GM18502 (cell line): ENCODE data around the gene PIGT.
"Not testable (repeated sequence)": the region's sequence is repeated elsewhere in the genome, so short reads cannot be mapped to it uniquely, and the experiment has no call there.

ENCODE experiments used
- ATAC-seq: cut with Tn5 transposase; IDR thresholded peaks from one replicate; pipeline ENCODE4 v1.9.1; 2021; ENCODE audit warnings: mild to moderate bottlenecking; ENCODE audit not compliant: unreplicated experiment, poor library complexity

PIGT gene

DNA sequence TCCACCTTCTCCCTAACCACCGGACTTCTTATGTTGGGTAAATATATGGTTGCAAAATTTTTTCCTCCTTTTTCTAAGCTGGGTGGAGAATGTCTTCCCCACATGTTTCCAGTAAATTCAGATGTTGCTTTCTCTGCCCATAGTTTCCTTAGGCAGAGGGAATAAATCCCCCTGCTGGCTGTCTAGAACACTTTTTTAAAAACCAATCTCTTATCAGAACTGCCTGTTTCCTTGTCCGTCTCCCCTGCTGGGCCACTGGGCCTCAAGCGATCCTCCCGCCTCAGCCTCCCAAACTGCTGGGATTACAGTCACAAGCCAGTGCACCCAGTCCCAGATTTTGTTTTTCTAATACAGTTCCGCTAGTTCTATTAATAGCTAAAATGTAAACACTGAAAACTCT is 43.7 kb downstream of the PIGT start:
- ATAC-seq = no peak

DNA sequence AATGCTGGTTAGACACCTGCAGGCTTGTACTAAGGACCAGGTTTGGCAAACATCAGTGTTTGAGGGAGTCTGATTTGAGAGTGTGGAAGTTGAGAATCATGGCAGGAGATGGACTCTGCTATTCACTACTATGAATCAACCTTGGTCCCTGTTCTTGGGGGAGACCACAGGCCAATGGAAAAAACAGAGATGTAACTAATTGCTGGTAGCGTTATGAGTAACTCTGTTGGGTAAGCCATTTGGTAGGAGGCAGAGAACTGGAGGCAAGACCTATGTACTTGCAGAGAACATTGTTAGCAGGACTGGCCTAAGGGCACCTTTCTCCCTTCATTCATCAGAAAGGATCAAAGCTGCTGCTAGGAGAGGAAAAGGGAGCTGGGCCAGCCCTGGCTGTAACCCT is 45.3 kb downstream of the PIGT start:
- no peak for ATAC-seq

DNA sequence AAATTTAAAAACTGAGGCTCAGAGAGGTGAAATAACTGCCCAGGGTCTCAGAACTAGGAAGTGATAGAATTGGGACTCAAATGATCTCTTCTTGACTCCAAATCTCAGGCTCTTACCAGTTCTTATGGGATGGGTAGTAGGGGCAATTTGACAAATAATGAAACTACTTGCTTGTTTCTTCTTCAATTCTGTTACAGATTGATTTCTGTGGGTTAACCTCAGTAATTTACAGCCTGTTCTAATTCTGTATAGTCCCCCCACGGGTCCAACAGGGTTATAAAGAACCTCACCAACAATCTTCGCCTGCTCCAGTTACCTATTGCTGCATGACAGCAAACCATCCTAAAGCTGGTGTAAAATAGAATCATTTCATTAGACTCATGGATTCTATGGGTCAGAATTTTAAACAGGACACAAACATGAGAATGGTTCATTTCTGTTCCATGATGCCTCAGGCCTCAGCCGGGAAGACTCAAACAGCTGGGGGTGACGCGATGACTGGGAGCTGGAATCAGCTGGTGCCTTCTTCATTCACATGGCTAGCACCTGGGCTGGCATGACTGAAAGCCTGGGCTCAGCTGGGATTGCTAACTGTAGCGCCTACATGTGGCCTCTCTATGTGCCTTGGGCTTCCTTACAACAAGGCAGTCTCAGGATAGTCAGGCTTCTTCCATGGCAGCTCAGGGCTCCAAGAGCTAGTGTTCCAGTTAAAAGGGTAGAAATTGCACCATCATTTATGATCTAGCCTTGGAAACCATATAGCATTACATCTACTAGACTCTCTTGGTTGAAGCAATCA is 47.0 kb downstream of the PIGT start:
- ATAC-seq = no peak

DNA sequence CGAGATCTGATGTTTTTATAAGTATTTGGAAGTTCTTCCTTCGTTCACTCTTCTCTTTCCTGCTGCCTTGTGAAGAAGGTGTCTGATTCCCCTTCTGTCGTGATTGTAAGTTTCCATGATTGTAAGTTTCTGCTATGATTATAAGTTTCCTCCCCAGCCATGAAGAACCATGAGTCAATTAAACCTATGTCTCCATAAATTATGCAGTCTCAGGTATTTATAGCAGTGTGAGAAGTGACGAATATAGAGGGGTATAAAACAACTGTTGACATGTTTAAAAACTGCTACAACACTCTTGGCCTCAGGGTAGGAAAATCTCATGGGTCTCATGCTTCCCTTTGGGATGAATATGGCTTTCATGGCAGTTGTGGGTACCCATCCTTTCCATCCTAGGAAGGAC is 47.8 kb downstream of the PIGT start:
- no peak for ATAC-seq

DNA sequence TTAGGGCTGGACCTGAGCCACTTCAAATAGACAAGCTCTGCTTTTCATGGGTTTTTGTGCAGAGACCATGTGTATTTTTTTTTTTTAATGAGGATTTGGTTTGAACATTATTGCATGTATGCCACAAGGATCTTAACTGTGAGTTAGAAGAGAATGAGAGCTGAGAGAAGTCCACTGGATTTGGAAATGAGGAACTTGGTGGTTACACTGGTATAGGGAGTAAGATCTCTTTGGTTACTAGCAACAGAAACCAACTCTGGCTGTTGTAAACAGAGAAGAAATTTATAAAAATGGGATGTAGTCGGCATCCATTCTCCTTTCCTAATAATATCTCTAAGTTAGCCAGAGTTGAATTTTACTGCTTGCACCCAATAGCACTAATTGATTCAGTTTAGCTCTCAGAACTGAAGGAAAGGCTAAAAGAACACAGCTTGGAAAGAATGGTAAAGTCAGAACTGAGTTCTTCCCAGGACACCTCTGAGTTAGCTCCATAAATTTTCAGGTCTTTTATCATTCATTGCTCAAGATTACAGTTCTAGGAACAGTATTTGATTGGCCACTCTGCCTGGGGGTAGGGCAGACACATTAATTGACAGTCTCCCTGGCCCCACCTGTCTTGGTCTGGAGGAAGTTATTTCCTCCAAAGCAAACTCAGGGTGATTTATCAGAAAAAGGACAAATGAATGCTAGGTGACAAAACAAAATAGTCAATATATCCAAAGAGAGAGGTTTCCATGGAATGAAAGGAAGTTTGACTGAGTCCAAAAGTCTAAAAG is 49.7 kb downstream of the PIGT start:
- no peak for ATAC-seq

DNA sequence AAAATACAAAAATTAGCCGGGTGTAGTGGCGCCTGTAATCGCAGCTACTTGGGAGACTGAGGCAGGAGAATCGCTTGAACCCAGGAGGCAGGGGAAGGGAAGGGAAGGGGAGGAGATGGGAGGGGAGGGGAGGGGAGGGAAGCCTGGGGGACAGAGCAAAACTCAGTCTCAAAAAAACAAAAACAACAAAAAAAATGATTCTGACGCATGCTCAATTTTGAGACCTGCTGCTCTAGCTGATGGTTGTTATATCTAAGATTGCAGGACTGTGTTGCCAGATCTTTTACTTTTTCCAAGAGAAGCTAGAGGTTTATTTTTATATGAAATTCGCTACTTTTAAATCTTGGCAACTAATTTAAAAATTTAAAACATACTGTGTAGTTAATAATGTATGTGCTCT is 51.2 kb downstream of the PIGT start:
- ATAC-seq = no peak

DNA sequence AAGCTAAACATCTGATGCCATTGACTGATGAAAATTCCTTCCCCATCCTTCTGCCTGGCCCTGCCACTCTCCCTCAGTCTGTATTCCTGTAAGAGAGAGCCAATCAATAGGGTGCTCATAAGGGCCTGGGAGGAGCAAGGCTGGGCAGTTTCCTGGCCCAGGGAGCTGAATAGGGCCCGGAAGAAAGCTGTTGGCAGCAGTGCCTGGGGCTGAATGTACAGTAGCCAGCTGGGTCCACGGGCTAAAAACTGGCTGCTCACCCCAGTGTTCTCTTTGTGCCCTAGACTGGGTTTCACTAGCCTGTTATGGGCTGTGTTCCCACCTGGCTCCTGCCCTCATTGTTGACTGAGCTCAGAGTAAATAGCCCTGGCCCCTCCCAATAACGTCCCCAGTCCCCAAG is 51.9 kb downstream of the PIGT start:
- no peak for ATAC-seq

DNA sequence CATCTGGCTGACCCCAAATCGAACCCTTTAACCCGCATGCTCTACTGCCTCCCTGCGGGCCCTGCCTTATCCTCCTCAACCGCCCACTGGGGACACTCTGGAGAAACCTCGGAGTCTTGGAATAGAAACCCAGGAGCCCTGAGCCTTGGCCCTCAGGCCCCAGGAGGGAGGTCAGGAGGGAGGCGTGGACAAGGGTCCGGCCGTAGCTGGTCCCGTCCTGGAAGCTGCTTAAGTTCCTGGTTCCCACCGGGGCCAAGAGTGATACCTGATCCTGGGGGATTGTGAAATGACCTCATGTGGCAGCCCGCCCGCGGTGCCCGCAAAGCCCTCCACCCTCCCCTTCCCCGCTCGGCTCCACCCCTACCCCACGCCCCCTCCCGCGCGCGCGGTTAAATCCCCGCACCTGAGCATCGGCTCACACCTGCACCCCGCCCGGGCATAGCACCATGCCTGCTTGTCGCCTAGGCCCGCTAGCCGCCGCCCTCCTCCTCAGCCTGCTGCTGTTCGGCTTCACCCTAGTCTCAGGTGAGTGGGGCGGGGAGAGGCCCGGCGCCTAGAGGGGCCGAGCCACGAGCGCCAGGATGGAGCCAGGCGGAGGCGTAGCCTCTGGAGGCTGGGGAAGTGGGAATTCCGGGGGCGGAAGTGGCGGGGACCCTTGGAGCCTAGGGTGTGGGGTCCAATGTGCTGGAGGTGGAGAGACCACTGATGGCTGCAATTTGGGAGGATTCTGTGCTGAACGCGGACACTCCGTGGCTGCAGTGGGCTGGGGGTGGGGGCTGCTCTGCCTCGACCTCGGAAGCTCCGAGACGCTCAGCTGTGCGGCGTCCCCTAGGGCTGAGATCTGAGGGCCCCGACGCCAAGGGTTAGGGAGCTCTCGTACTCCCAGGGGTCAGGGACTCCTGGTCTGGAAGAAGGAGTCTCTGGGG is 53.7 kb downstream of the PIGT start, which contains the start of gene WFDC2:
TSS of gene WFDC2 (plus strand) at position 418 of the 926 bp plus-strand sequence. CDS start at position 447, 29 bp downstream.
- no peak for ATAC-seq

DNA sequence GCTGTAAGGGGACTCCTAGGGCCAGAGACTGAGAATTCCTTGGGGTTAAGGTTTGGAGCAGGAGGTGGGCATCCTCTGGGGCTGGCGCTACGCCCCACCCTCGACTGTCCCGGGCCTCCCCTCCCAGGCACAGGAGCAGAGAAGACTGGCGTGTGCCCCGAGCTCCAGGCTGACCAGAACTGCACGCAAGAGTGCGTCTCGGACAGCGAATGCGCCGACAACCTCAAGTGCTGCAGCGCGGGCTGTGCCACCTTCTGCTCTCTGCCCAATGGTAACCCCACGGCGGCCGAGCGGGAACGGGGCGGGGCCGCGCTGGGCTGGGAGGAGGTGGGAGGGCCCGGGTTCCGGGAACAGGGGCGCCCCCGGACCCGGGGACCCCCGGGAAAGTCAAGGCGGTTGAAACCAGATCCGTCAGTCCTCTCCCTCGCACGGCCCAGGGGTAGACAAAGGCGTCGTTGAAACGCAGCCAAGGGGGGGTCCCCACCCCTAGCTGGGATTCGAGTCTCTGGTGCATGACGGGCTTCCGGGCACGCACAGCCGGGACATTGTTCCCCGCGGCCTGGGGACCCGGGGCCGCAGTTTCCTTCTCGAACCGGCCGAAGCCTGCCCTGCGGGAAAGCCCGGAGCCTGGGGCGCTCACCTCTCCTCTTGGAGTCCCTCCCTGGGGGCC is 54.5 kb downstream of the PIGT start:
- no peak for ATAC-seq

DNA sequence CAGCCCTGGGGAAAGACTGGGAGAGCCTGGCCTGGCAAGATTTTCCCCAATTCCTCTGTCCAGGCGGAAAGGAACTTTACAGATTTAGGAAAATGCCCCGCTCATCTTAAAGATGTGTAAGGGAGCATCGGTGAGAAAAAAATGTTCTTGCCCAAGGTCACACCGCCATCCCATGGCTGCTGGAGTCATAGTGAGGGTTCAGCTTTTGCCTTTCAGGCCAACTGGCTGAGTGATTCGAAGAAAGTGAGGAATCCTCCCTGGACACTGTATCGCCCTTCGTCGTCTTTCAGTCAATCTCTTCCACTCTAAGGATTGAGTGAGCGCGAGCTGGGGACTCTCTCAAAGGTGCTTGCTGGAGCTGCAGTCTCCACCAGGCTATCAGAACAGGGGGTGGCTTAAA is 55.0 kb downstream of the PIGT start:
- no peak for ATAC-seq

DNA sequence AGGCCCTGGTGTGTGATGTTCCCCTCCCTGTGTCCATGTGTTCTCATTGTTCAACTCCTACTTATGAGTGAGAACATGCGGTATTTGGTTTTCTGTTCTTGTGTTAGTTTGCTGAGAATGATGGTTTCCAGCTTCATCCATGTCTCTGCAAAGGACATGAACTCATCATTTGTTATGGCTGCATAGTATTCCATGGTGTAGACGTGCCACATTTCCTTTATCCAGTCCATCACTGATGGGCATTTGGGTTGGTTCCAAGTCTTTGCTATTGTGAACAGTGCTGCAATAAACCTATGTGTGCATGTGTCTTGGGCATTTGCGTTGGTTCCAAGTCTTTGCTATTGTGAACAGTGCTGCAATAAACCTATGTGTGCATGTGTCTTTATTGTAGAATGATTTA is 56.3 kb downstream of the PIGT start:
- not testable (repeated sequence) for ATAC-seq
